Common myeloid progenitor, CD34-positive (primary cell): ENCODE results near the gene SMIM36.

Source experiments
- CTCF ChIA-PET: fragments of 350-600 bp; sonication (Branson Sonifier 250); formaldehyde crosslinking; loops from one replicate; lab custom pipeline; 2021; ENCODE audit warnings: antibody characterized with exemption; lab: Charles Lee
- POLR2A ChIA-PET: fragments of 350-600 bp; sonication (Branson Sonifier 250); formaldehyde crosslinking; loops from one replicate; lab custom pipeline; 2021; ENCODE audit warnings: antibody characterized with exemption; lab: Charles Lee
- DNase-seq, 3 donors: peaks; one replicate each; pipeline versions ENCODE4 v3.0.0 to v3.0.0-alpha.2; 2013
- H3K27ac ChIP-seq, 2 experiments: 1 replicate in 1 of 2; 2 replicates in 1 of 2; pipeline ENCODE4 v1.7.0; 2013; ENCODE audit warnings: inconsistent platforms in 2 of 2, low read length in 2 of 2, mild to moderate bottlenecking in 2 of 2, low read depth in 1 of 2, moderate library complexity in 1 of 2; ENCODE audit not compliant: severe bottlenecking in 2 of 2, insufficient read depth in 1 of 2, poor library complexity in 1 of 2
- H3K27me3 ChIP-seq, 5 experiments: replicated peaks in 2 of 5; 1 replicate in 3 of 5; 2 replicates in 2 of 5; pipeline versions ENCODE4 v1.6.1 to v1.7.0; 2013; ENCODE audit warnings: low read length in 4 of 5, mild to moderate bottlenecking in 2 of 5, moderate library complexity in 2 of 5, inconsistent platforms in 1 of 5; ENCODE audit not compliant: insufficient read depth in 5 of 5, control insufficient read depth in 4 of 5
- H3K36me3 ChIP-seq, 4 experiments: 1 replicate in 2 of 4; 2 replicates in 2 of 4; pipeline versions ENCODE4 v1.6.1 to v1.7.0; 2013; ENCODE audit warnings: low read length in 3 of 4, control low read depth in 1 of 4, mild to moderate bottlenecking in 1 of 4; ENCODE audit not compliant: control insufficient read depth in 4 of 4, insufficient read depth in 4 of 4
- H3K4me1 ChIP-seq, 4 experiments: 1 replicate in 3 of 4; 2 replicates in 1 of 4; pipeline versions ENCODE4 v1.6.1 to v1.7.1; 2013; ENCODE audit warnings: low read length in 3 of 4, mild to moderate bottlenecking in 3 of 4, control low read depth in 1 of 4, inconsistent platforms in 1 of 4, moderate library complexity in 1 of 4; ENCODE audit not compliant: control insufficient read depth in 4 of 4, insufficient read depth in 4 of 4; ENCODE audit errors: control extremely low read depth in 1 of 4
- H3K4me3 ChIP-seq, 7 experiments: 1 replicate in 4 of 7; 2 replicates in 3 of 7; pipeline versions ENCODE4 v1.5.1 to v1.7.0; 2013; ENCODE audit warnings: mild to moderate bottlenecking in 7 of 7, low read length in 6 of 7, moderate library complexity in 6 of 7, inconsistent platforms in 2 of 7, low read depth in 2 of 7, control low read depth in 1 of 7; ENCODE audit not compliant: insufficient read depth in 4 of 7, control insufficient read depth in 1 of 7; ENCODE audit errors: extremely low read depth in 1 of 7
- H3K9me3 ChIP-seq, 5 experiments: 1 replicate in 4 of 5; 2 replicates in 1 of 5; pipeline versions ENCODE4 v1.6.1 to v1.7.1; 2013; ENCODE audit warnings: low read length in 4 of 5, mild to moderate bottlenecking in 2 of 5, inconsistent platforms in 1 of 5, low read depth in 1 of 5, moderate library complexity in 1 of 5; ENCODE audit not compliant: control insufficient read depth in 4 of 5, insufficient read depth in 2 of 5; ENCODE audit errors: control extremely low read depth in 1 of 5
- WGBS: methylation state at CpG from one replicate; pipeline ENCODE4 v1.1.5; 2013; ENCODE audit not compliant: insufficient coverage; 5-methylcytosine and 5-hydroxymethylcytosine counted together

Gene SMIM36

GRCh38 chr17:55436224-55437158 lies 74.8 kb downstream of the SMIM36 start:
- Histone ChIP-seq H3K9me3 (no peaks in the 10 kb centered on the region), H3K4me3 (peak overlapping the region in 1 of 7 experiments; percentile 24), H3K27me3 (no peaks in the 10 kb centered on the region), H3K4me1 (peaks cover 0 to 17% (median 13%) of the 10 kb centered on the region in 4 experiments), H3K36me3 (no peaks in the 10 kb centered on the region), H3K27ac (no peak overlapping the region)
- ChIA-PET POLR2A (no interaction called here), CTCF (interaction anchor here (0.7 kb wide), 1 partner anchor 220 kb away, joined by 3 read pairs; no protein-coding TSS in a partner anchor)
- 93% methylated on average over 3 of the region's 4 CpGs for WGBS
- DNase-seq: no peak

GRCh38 chr17:55435408-55435807 lies 75.8 kb downstream of the SMIM36 start:
- POLR2A ChIA-PET: no interaction called here
- H3K27ac ChIP-seq: no peak overlapping the region
- H3K4me3 ChIP-seq: no peak overlapping the region
- no peaks in the 10 kb centered on the region for H3K9me3 ChIP-seq
- H3K36me3 ChIP-seq: no peaks in the 10 kb centered on the region
- peaks cover 0 to 19% (median 15%) of the 10 kb centered on the region in 4 experiments for H3K4me1 ChIP-seq
- no peaks in the 10 kb centered on the region for H3K27me3 ChIP-seq
- CTCF ChIA-PET: no interaction called here
- DNase-seq: no peak
- WGBS: 97% methylated on average over 3 of the region's 4 CpGs

GRCh38 chr17:55434721-55435120 lies 76.5 kb downstream of the SMIM36 start:
- H3K27ac ChIP-seq: no peak overlapping the region
- ChIA-PET CTCF (no interaction called here), POLR2A (no interaction called here)
- no peaks in the 10 kb centered on the region for H3K9me3 ChIP-seq
- no peak for DNase-seq
- H3K4me3 ChIP-seq: no peak overlapping the region
- peaks cover 0 to 20% (median 15%) of the 10 kb centered on the region in 4 experiments for H3K4me1 ChIP-seq
- H3K27me3 ChIP-seq: no peaks in the 10 kb centered on the region
- no CpG with 5 or more reads among the region's 1 CpG for WGBS
- H3K36me3 ChIP-seq: no peaks in the 10 kb centered on the region

- CTCF ChIA-PET: no interaction called here
- no peak for DNase-seq
- Histone ChIP-seq H3K27ac (no peak overlapping the region), H3K9me3 (no peaks in the 10 kb centered on the region), H3K27me3 (no peaks in the 10 kb centered on the region), H3K4me3 (no peak overlapping the region), H3K4me1 (peaks cover 0 to 20% (median 15%) of the 10 kb centered on the region in 4 experiments), H3K36me3 (no peaks in the 10 kb centered on the region)
- WGBS: 87% methylated on average over 7 of the region's 7 CpGs
- POLR2A ChIA-PET: no interaction called here
These were observed 77.4 kb downstream of the SMIM36 start for GRCh38 chr17:55433629-55434422.

- DNase-seq: no peak
- 92% methylated on average over 6 of the region's 7 CpGs for WGBS
- H3K9me3 ChIP-seq: no peaks in the 10 kb centered on the region
- CTCF ChIA-PET: interaction anchor here (1.0 kb wide), 2 partner anchors 9 to 11 kb away, joined by 3 read pairs; no protein-coding TSS in a partner anchor
- POLR2A ChIA-PET: no interaction called here
- peaks cover 0 to 20% (median 15%) of the 10 kb centered on the region in 4 experiments for H3K4me1 ChIP-seq
- H3K36me3 ChIP-seq: no peaks in the 10 kb centered on the region
- no peaks in the 10 kb centered on the region for H3K27me3 ChIP-seq
- no peak overlapping the region for H3K4me3 ChIP-seq
- H3K27ac ChIP-seq: no peak overlapping the region
These were observed 78.1 kb downstream of the SMIM36 start for GRCh38 chr17:55433029-55433628.

GRCh38 chr17:55432358-55433028 lies 78.8 kb downstream of the SMIM36 start:
- no peak overlapping the region for H3K27ac ChIP-seq
- POLR2A ChIA-PET: no interaction called here
- H3K27me3 ChIP-seq: no peaks in the 10 kb centered on the region
- peaks cover 0 to 18% (median 14%) of the 10 kb centered on the region in 4 experiments for H3K4me1 ChIP-seq
- 100% methylated on average over 2 of the region's 4 CpGs for WGBS
- no peaks in the 10 kb centered on the region for H3K36me3 ChIP-seq
- peak; percentile 29 to 78 (median 53) for DNase-seq
- H3K4me3 ChIP-seq: no peak overlapping the region
- CTCF ChIA-PET: interaction anchor here (1.0 kb wide), 2 partner anchors 10 kb away, joined by 3 read pairs; no protein-coding TSS in a partner anchor
- no peaks in the 10 kb centered on the region for H3K9me3 ChIP-seq
